Measurements from ENCODE around the gene PHACTR1.

GRCh38 chr6:13294499-13295069 is 578.0 kb downstream of the PHACTR1 start:
- TF ChIP-seq, protein P1, sequence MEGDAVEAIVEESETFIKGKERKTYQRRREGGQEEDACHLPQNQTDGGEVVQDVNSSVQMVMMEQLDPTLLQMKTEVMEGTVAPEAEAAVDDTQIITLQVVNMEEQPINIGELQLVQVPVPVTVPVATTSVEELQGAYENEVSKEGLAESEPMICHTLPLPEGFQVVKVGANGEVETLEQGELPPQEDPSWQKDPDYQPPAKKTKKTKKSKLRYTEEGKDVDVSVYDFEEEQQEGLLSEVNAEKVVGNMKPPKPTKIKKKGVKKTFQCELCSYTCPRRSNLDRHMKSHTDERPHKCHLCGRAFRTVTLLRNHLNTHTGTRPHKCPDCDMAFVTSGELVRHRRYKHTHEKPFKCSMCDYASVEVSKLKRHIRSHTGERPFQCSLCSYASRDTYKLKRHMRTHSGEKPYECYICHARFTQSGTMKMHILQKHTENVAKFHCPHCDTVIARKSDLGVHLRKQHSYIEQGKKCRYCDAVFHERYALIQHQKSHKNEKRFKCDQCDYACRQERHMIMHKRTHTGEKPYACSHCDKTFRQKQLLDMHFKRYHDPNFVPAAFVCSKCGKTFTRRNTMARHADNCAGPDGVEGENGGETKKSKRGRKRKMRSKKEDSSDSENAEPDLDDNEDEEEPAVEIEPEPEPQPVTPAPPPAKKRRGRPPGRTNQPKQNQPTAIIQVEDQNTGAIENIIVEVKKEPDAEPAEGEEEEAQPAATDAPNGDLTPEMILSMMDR (conservative IDR thresholded peaks at IDR 0.05; ENCODE audit: low read depth, low read length): no peak
- no peak for TF ChIP-seq EZH2 (IDR thresholded peaks at IDR 0.05; ENCODE audit: low read length, unreplicated experiment)

Data from PC-3 (cell line).